ENCODE results near the gene RAB1B.
A peak's percentile ranks its signal among the peaks of the same experiment; 100 is the strongest.
"Not testable (repeated sequence)": the region's sequence is repeated elsewhere in the genome, so short reads cannot be mapped to it uniquely, and the experiment has no call there.

Gene RAB1B

DNA sequence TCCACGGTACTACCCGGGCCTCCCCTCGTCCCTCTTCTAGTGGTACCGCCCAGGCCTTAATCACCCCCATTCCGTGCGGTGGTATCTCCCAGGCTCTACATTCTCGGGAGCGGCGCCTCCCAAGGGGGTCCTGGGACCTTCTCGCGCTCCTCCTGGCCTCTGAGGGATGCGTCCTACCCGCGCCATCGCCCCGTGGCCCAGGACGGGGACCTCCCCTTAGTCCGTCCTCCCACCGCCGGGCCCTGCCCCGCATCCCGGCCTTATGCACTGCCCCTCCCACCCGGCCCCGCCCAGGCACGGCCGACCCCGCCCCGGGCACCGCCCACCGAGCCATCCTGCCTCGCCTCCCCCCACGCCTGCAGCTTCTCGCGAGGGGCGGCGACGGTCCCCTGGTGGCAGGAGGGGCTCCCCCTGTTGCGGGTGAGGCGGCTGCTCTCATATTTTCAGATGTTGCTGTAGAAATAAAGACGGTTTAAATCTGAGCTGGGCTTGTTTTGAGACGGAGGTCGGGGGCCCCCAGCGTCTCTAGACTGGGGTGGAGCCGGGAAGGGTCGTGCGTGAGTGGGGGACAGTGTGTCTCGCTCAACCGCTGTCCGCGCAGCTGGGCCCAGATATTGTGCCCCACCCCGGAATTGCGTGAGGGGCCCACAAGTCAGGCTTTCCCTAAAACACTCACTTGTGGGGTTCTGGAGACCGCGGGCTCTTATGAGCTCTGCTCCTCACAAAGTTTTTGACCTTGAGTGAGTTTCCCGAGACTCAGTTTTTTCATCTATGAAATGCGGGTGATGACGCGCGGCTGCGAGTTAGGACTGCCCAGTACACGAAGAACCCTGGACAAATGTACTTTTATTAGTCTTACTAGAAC is 828 bp upstream of the RAB1B start:
- peak; percentile 63 for DNase-seq

DNA sequence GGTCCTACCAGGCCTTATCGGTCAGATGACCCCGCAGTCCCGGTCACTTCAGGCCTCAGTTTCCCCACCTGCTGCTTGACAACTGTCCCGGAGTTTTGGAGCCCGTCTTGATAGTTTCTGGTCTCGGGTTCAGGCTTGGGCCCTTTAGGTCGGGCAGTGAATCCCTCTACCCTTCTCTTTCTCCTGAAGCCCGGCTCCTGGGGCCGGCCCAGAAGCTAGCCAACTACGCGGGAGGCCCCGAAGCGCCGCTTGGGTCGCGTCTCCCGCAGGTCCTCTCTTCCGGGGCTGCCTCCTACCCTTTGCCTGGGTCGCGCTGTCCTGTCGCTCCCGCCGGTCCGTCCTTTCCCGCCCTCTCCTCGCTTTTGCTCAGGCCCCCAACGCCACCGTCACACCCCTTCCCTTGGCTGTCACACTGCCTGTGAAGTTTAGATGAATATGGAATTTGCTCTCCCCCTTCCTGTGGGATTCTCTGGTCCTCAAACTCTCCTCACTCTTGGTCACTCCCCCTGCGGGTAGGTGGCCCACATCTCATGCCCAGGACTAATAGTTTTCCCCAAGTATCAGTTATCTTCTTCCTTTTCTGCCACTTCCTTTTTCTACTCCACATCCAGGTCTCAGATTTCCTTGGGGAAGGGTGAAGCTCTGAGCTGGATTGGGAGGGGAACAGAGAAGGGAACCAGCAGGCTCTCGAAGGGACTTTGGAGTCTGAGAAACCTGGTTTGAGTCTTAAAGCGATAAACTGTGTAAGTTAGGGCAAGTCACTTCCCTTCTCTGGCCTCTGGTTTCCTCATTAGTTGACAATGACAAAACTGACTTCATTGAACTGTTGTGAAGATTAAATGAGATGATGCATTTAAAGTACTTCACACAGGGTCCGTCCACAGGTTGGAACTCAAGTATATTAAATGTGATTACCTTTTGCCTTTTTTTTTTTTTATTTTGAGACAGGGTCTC is 790 bp downstream of the RAB1B start:
- no peak for DNase-seq

DNA sequence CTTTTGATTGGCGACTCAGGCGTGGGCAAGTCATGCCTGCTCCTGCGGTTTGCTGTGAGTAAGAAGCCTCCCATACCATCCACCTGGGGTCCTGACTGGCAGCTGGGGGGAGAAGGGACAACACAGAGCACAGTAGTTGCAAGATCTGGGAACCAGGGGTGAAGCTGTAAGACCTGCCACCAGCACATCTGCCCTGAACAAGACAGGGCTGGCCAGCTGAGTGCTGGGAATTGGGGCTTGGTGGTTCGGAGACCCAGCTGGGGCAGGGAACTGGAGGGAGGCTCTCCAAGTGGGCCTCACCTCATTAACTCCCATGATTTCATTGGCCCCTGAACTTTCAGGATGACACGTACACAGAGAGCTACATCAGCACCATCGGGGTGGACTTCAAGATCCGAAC is 3.4 kb downstream of the RAB1B start:
- no peak for DNase-seq

DNA sequence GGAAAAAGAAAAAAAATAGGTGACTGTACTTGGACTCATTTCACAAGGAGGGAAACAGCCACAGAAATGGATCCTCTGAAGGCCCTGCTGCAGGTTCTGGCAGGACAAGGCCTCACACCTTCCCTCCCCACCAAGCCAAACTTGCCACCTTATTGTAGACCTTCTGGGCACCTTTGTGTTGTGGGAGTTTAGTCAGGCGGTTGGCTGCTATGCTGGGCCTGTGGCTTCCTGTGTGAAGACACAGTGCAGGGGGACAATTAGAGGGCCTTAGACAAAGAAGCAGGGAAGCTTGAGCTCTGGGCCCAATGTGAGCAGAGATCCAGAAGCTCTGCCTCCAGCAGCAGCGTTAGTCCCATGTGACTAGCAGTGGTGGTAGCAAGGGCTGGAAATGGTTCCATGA is 4.2 kb downstream of the RAB1B start:
- no peak for DNase-seq

DNA sequence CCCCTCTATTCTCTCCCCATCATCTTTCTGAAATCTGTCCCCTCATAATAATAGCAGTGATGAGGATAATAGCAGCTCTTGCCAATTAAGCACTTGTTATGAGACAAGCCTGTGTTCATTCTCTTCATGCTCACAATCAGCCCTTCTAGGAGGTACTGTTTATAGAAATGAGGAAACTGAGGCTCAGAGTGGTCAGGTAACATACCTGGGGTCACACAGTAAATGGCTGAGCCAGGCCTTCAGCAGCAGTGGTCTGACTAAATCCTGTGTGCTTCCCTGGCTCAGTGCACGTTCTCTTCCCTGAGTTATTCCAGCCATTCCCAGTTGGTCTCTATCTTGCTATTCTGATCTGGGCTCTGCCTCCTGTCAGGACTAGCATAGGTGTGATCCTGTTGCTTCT is 5.8 kb downstream of the RAB1B start:
- no peak for DNase-seq

DNA sequence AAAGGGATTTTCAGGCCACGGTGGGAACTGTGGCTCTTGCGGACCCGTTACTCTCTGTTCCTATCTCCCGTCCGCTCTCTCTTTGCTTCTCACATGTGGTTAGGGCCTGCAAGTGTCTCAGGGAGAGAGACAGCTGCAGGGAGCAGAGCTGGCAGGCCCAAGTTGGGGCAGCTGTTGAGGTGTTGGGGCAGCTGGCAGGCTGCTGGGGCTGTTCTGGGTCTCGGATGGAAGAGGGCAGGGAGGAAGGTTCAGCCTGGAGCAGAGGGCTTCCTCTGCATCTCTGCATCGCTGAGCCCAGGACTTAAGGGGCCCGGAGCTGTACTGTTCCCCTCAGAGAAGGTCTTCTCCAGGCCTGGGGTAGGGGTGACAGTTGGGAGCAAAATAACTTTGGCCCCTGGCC is 7.0 kb downstream of the RAB1B start:
- DNase-seq: no peak

DNA sequence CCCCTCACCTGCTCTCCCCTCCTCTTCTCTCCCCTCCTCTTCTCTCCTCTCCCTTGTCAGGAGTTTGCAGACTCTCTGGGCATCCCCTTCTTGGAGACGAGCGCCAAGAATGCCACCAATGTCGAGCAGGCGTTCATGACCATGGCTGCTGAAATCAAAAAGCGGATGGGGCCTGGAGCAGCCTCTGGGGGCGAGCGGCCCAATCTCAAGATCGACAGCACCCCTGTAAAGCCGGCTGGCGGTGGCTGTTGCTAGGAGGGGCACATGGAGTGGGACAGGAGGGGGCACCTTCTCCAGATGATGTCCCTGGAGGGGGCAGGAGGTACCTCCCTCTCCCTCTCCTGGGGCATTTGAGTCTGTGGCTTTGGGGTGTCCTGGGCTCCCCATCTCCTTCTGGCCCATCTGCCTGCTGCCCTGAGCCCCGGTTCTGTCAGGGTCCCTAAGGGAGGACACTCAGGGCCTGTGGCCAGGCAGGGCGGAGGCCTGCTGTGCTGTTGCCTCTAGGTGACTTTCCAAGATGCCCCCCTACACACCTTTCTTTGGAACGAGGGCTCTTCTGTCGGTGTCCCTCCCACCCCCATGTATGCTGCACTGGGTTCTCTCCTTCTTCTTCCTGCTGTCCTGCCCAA is 7.7 kb downstream of the RAB1B start:
- DNase-seq: no peak

DNA sequence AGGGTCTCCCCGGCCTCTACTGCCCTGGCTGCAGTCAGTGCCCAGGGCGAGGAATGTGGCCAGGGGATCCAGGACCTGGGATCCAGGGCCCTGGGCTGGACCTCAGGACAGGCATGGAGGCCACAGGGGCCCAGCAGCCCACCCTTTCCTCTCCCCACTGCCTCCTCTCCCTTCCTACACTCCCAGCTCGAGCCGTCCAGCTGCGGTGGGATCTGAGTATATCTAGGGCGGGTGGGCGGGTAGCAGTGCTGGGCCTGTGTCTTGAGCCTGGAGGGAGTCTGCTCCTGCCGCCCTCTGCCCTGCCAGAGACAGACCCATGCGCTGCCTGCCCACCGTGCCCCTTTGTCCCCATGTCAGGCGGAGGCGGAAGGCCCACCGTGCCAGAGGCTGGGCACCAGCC is 8.2 kb downstream of the RAB1B start:
- not testable (repeated sequence) for DNase-seq

DNA sequence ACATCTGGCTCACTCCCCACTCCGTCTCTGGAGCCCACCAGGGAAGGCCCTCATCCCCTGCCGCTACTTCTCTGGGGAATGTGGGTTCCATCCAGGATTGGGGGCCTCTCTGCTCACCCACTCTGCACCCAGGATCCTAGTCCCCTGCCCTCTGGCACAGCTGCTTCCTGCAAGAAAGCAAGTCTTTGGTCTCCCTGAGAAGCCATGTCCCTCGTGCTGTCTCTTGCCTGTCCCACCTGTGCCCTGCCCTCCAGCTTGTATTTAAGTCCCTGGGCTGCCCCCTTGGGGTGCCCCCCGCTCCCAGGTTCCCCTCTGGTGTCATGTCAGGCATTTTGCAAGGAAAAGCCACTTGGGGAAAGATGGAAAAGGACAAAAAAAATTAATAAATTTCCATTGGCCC is 8.6 kb downstream of the RAB1B start:
- not testable (repeated sequence) for DNase-seq

DNA sequence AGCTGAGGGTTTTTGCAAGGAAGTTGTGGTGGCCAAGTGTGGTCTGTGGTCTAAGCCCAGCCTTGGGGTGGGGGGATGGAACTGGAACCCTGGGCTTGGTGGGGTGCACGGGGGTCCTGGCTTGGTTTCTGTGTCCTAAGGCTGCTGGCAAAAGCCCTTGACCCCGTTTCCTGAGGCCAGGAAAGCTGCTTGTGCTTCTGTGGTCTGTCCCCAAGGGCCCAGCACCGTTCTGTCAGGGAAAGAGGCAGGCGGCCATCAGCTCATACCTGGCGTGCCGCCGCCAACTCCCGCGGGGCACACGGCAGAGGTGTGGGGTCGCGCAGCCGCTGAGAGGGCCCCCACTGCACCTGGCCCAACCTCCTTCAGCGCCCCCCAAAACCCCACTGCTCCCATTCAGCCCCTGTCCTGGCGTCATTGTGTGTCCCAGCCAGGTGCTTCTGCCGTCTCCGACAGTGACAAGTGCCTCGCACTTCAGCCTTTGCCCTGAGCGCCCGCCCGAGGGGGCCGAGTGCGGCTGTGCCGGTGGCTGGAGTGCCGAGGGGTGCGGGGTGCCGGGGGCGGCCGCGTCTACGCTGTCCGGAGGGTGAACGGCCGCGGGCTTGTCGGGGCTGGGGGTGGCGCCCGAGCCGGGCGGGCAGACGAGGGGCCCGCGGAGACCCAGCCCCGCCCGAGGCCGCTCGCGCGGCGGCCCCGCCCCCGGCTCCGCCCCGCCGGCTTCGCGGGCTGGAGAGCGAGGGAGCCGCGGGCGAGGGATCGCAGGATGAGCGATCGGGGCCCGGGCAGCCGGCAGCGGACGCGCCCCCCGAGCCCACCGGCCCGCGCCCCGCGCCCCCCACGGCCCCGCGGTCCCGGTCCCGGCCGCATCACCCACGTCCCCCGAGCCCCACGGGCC is 9.3 kb downstream of the RAB1B start, which contains the start of gene CNIH2:
Gene CNIH2, plus strand, starts transcription at position 705 of the 892 bp plus-strand sequence. CDS start 282 bp downstream, outside the sequence.
- DNase-seq: no peak

DNA sequence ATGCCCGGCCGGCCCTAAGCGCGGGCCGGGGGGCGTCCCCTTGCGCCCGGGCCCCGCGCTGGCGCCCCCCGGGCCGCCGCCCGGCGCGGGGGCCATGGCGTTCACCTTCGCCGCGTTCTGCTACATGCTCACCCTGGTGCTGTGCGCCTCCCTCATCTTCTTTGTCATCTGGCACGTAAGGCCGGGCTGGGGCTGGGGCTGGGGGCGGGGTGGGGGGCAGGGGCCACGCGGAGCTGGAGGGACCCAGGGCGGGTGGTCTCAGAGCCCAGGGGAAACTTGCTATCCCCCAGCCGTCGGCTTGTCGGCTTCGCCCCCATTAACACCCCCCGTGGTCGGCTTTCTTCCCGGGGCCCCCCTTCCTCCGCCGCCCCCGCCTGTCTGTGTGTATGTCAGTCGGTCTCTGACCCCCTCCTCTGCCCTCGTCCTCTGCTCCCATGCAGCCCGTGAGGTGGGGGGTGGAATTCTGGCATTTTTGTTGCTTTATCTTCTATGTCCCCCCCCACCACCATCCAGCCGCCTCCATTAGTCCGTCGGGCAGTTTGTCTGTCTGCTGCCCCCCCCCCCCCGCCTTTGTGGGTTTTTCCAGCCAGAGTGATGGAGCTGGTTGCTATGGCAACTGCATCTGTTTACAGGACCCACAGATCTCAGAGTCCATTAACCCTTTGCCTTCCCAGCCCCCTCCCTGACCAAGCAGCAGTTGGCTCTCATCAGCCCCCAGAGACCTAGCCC is 10.1 kb downstream of the RAB1B start:
- no peak for DNase-seq

DNA sequence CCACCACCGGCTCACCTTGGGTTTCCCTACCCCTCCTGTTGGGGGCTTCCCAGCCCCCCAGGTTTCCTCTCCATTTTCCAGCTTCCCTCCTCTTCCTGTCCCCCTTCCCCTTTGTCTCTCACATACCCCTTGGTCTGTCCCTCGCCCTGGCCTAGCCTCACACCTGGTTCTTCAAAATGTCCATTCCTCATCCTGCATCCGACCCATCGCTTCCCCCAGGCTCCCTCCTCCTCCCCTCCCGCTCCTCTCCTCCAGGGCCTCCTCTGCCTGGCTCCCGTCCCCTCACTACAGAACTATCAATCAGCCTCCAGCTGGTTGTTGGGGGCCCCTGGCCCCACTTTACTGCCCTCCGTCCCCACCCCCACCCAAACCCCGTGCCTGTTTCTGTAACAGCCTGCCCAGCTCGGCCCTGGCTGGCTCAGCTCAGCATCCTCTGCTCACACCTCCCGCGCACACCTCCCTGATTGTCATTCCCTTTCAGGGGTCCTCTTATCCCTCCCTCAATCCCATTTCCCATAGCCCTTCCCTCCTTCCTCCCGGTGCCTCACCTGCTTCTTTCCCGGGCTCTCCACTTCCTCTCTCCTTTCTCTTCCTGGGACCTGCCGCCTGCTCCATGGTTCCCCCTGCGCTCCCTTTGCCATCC is 10.8 kb downstream of the RAB1B start:
- no peak for DNase-seq

DNA sequence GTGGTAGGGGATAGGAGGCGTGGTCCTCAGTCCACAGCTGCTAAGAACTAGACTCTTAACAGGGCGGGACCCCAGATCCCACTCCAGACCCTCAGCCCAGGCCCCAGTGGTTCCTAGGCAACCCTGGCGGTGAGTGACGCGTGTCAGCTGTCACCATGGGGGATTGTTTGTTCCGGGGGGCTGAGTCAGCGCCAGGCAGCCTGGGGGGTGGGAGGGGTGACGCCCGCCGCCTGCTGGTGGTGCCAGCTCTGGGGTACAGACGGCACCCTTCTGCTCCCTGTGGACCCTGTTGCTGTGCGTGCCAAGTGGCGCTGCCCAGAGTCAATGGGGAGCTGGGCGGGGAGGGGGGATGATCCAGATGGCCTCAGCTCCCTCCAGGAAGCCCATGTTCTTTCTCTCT is 12.0 kb downstream of the RAB1B start:
- DNase-seq: no peak

DNA sequence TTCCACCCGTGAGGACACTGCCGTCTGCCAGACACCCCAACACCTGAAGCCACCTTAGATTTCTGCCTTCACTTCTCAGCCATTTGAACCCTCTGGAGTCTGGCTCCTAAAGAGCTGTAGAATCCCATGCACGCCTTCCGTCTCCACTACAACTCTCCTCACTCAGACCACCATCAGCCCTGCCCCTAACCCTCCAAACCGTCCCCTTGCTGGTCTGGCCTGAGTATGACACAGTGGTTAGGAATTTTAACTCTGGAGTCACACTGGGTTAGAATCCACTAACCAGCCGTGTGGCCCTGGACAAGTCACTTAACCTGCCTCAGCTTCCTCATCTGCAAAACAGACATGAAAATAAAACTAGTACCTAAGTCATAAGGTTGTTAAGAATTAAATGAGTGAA is 12.6 kb downstream of the RAB1B start:
- DNase-seq: no peak

DNA sequence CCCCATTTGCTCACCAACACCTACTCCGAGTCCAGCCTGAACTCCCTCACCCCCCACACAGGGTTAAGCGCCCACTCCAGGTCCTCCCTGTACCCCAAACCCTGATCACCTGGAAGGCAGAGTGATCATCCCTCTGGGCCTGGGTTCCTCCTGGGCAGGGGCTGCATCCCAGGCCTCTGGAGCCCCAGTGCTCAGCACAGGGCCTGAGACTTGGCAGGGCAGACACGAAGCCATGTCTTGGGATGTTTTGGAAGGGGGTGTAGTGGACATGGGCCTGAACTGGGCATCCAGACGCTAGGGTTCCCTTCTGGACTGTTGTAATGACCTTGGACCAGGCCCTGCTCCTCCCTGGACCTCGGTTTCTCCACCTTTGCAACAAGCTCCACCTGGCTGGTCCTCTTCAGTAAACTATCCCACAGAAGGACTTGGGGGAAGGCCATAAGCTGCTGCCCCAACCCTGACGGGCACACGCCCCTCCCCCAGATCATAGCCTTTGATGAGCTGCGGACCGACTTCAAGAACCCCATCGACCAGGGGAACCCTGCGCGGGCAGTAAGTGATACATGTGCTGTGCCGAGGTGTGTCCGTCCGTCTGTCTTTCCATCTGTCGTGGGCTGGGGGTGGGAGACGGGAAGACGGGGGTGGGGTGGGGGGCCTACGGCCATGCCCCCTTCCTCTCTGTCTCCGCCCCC is 13.5 kb downstream of the RAB1B start:
- no peak for DNase-seq

DNA sequence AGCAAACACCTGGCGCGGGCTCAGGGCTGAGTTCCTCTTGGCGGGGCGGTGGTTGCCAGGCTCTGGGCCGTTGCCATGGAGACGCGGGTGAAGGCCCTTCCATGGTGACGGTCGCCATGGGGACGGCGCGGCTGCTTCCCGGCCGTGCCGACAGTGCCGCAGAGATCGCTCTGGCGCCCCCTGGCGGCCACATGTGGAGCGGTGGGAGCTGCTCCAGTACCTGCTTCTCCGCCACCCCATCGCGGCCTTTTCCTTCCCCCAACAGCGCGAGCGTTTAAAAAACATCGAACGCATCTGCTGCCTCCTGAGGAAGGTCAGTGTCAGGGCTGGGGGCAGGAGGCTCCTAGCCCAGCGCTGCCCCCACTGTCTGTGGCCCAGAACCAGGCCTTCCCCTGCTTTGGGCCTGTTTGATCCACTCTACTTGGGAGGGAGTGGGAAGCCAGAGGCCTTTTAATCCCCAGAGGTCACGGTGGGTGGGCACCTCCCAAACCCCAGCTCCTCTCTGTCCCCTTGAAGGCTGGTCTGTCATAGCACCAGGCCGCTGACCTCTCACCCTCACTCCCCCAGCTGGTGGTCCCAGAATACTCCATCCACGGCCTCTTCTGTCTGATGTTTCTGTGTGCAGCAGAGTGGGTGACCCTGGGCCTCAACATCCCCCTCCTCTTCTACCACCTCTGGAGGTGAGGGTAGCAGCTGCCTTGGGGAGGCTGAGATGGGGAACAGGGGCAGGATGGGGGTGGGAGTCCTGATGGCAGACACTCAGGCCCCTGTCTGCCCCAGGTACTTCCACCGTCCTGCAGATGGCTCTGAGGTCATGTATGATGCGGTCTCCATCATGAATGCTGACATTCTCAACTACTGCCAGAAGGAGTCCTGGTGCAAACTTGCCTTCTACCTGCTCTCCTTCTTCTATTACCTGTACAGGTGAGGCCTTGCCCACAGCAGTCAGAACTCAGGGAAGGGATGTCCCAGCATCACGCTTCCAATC is 14.3 kb downstream of the RAB1B start:
- DNase-seq: peak; percentile 80

DNA sequence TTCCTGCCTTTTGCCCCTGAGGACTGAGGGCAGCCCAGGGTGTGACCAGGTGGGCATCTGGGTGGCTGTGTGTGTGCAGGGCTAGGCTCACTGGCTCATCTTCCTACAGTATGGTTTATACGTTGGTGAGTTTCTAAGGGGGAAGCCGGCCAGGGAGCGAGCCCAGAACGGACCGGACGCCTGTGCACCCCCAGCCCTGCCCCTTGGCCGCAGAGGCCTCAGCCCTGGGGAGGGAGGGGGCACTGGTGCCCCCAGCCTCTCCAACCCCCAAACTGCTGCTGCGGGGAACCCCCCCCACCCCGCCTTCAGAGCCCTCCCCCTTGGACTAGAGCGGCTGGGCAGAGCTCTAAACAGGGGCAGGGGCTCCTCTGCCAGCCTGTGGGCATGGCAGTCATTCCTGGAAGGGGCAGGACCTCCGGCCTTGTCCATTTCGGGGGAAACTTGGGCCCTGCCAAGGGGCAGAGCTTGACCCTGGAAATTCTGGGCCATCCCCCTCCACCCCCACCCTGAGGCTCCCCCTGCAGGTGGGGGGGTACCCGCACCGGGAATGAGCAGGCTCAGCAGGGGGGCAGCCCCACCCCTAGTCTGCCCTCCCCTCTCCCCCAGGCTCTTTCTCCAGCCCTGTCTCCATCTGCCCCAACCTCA is 15.1 kb downstream of the RAB1B start:
- no peak for DNase-seq

DNA sequence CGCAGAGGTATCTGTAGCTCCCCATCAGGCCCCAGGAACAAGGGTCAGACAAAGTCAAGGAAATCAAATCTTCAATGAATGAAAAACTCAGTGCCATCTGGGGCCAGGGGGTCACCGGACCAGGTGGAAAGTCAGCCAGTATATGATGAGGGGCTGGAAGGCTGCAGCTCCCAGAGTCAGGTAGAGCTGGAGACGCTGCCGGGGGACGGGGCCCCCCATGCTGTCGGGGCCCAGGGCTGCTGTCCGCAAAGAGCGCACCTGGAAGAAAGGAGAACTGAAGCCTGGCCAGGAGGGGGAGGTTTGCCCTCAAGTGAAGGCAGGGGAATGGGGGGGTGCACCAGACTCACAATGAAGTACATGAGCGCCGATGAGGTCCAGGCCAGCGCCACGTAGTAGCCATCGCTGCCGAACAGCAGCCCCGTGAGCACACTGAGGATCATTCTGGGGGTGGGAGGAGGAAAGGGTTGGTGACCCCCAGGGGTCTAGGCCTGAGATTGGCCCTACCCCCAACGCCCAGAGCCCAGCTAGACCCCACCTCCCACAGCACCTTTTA is 16.2 kb downstream of the RAB1B start:
- DNase-seq: no peak
